Cardiac fibroblast (primary cell): ENCODE data around the gene FBXO45.
"Not testable (repeated sequence)": the region's sequence is repeated elsewhere in the genome, so short reads cannot be mapped to it uniquely, and the experiment has no call there.

Experiments used
- DNase-seq, 2 donors: peaks; one replicate each; pipeline versions ENCODE4 v3.0.0 to v3.0.0-alpha.2; 2010; ENCODE audit warnings: low read depth in 2 of 2
- H3K4me3 ChIP-seq, 2 donors: replicated peaks in 1 of 2; 1 replicate in 1 of 2; 2 replicates in 1 of 2; pipeline ENCODE4 v1.5.1; 2011; ENCODE audit warnings: low read depth in 2 of 2, low read length in 2 of 2, mild to moderate bottlenecking in 2 of 2, moderate library complexity in 1 of 2
- CTCF ChIP-seq: IDR thresholded peaks from one replicate; pipeline ENCODE4 v1.5.1; 2011; ENCODE audit warnings: low read depth, mild to moderate bottlenecking, low read length, inconsistent platforms

The FBXO45 gene

GRCh38 chr3:196617256-196617655 is 48.8 kb downstream of the FBXO45 start:
- no peak for TF ChIP-seq CTCF
- no peak for DNase-seq
- no peak overlapping the region for H3K4me3 ChIP-seq

GRCh38 chr3:196619223-196619622 is 50.8 kb downstream of the FBXO45 start:
- TF ChIP-seq CTCF, result no peak
- no peak overlapping the region for H3K4me3 ChIP-seq
- DNase-seq, result peak in 1 of 2 donors; percentile 24

GRCh38 chr3:196619627-196620026 is 51.2 kb downstream of the FBXO45 start:
- DNase-seq, H3K4me3 ChIP-seq: not testable (repeated sequence)

- no peak for TF ChIP-seq CTCF
- peak; percentile 13 to 26 for DNase-seq
- no peak overlapping the region for H3K4me3 ChIP-seq
These were observed 51.7 kb downstream of the FBXO45 start for GRCh38 chr3:196620161-196620604.

- no peak for TF ChIP-seq CTCF
- no peak overlapping the region for H3K4me3 ChIP-seq
- DNase-seq, result no peak
These were observed 52.2 kb downstream of the FBXO45 start for GRCh38 chr3:196620684-196621083.

GRCh38 chr3:196621611-196622010 is 53.2 kb downstream of the FBXO45 start:
- TF ChIP-seq CTCF, result no peak
- H3K4me3 ChIP-seq, result no peak overlapping the region
- DNase-seq, result no peak

- no peak for TF ChIP-seq CTCF
- no peak for DNase-seq
- no peak overlapping the region for H3K4me3 ChIP-seq
These were observed 55.8 kb downstream of the FBXO45 start for GRCh38 chr3:196624067-196624790.
